ENCODE results near the gene DAD1.
"Not testable (repeated sequence)": the region's sequence is repeated elsewhere in the genome, so short reads cannot be mapped to it uniquely, and the experiment has no call there.

Gene DAD1

DNA sequence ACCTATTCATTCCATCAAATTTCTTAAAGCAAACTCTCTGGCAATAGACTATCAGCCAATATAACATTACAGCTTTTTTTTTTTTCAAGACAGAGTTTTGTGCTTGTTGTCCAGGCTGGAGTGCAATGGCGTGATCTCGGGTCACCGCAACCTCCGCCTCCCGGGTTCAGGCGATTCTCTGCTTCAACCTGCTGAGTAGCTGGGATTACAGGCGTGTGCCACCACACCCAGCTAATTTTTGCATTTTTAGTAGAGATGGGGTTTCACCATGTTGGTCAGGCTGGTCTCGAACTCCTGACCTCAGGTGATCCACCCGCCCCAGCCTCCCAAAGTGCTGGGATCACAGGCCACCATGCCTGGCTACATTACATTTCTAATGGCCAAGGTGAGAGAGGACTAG lies 22.8 kb downstream of the DAD1 start:
- not testable (repeated sequence) for DNase-seq

DNA sequence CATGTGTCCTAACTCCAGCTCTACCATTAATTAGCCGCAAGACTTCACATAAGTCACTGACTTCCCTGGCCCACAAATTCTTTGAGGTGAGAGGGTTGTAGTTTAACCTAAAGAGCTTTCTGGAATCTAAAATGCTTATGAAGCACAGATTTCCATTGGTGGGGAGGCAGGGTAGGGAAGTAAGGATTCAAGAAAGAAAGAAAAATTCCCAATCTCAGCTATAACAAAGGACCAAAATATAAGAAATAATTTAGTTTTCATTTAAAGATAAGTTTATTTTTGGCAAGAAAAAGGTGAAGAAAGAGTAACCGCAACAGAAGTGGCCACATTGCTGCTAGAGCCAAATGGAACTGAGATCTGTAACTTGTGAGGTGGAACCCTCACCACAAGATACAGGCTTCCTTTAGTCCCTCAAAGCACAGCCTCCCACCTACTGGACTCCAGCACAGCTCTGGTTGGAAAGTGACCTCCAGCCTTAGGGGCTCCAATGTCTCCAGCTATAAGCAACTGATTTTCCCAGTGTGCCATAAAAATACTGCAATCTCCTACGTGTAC lies 23.6 kb downstream of the DAD1 start:
- DNase-seq: no peak

DNA sequence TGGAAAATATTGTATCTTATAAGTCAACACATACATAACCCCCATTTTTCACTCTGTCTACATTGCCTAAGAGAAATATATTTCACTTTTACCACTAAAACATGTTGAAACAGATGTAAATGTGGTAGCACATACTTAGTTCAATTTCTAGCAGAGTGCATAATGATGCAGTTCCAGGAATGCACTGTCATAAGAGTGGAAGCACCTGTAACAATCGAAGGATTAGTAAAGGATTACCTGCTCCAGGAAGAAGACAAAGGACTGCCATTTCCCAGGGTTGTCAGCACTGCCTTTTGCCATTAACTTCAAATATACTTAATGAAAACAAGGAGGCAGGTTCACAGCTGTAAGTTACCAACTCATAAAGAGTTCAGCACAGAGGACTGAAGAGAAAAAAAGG lies 24.6 kb downstream of the DAD1 start:
- no peak for DNase-seq

DNA sequence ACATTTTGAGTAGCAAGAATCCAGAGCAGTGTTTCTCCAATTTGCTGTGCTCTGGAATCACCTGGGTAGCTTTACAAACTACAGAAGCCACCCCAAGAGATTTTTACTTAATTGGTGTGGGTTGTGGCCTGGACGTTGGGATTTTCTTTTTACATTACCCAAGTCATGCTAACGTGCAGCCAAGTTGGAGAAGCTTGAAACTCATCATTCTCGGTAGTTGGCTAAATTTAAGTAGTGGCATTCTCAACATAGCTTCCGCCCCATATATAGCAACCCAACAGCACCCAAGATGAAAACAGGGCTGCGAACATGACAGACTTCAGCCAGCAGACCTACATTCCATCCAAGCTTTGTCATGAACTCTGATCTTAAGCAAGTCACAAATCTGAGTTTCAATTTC lies 25.0 kb downstream of the DAD1 start:
- DNase-seq: no peak

DNA sequence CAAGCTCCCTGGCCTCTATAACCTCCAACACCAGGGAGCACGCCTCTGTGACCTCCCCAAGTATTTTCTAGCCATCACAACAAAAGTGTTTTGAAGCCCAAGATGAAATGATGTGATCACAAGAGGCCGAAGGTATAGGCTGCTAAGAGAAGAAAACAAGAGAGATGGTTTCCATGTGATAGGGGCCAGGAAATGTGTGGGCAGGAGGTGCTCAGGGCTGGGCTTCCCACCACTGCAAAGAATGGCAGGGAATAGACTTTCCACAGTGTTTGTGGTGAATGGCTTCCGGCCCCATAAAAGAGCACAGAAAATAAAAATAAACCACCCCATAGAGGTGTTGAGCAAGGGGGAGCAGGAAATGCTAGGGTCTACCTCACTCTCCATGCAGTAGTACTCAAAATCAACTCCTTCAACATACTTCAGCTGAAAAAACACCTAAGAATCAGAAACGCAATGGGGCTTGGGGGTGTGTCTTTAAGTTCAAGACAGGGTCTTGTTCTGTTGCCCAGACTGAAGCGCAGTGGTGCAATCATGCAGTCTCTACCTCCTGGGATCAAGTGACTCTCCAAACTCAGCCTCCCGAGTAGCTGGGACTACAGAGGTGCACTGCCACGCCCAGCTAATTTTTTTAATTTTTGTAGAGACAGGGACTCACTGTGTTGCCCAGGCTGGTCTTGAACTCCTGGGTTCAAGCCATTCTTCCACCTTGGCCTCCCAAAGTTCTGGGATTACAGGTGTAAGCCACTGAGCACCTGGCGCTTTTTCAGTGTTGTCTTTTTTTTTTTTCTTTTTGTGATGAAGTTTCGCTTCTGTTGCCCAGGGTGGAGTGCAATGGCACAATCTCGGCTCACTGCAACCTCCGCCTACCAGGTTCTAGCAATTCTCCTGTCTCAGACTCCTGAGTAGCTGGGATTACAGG lies 27.1 kb downstream of the DAD1 start:
- DNase-seq: peak; percentile 61

DNA sequence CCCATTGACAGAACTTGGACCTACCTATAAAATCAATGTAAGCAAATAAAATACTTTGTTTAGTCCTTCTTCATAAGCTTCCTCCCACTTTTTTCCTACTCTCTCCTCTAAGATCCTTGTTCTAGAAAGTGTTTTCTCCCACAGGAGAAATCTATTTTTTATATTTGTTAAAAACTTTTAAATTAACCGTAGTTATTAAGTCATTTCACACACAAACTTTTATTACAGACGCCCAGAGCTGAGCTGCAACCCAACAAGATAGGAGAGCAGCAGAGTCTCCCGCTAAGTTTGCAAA lies 27.7 kb downstream of the DAD1 start:
- DNase-seq: no peak

DNA sequence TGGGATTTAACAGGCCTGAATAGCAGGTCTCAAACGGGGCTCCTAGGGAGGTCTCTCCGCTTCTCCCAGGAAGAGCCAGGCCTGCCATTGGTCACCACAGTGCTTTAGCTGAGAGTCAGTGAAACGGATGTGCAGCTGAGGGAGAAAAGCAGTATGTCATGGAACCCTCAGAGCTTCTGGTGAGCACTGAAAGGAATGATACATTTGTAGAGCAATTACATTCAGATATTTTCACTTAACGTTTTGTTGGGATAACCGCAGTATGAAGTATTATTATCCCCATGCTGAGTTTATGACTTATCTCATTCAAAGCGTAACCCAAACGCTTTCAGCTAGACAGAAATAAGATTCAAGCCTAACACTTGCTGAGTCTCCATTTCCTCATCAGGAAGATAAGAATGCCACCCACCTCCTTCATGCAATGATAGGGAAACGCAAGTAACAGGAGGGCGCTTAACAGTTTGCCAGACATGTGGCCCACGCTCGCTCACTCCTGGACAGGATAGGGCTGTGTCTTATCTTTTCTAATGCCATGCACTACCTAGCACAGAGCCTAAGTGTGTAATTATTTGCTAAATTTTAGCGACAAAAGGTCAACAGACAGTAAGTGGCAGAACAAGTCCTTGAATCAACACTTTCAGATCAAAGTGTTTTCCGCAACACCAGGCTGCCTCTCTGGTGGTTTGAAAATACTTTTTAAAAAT lies 28.2 kb downstream of the DAD1 start:
- peak; percentile 10 for DNase-seq

DNA sequence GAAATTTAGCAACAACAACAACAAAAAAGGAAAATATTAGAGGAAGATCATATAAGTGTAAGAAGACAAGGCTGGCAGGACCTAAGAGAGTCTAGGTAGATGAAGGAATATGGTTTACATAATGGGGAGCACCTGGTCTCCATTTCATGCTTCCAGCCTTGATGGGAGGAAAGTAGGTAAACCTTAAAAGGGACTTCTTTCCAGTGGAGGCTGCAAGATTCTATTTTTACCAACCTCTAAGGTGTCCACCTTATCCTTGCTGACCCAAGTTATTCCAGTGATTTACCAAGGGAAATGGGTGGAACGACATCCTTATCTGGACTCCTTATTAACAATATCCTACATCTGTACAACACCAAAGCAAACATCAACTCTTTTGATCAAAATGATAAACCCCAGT lies 30.0 kb downstream of the DAD1 start:
- DNase-seq: no peak

DNA sequence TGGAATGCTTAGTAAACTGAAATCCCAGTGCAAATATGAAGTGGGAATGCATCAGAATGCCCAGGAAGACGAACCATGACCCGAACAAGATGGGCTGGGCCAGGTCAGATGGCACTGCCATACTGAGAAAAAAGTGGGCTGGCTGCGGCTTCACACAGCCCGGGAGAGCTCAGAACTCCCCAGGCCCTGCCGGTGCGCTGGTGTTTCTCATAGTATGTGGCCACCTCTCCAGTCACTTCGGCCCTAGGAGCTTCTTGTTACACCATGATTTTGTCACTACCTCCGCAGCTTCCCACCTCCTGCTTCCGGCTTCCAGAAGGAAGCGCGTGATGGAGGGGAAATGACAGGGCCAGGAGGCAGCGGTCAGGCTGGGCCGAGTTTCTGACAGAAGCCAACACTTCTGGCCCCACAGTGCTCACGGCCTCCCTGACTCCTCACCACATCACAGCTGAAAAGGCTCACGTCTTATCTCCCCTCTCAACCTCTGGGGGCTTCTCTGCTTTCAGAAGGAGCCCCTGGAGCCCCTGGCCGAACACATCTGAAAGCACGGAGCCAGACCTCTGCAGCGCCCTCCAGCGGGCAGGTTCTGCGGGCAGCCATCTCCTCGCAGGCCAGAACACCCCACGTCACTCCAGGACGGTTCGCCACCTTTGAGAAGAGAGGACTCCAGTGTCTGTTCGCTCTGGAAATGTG lies 30.7 kb downstream of the DAD1 start:
- DNase-seq: no peak

DNA sequence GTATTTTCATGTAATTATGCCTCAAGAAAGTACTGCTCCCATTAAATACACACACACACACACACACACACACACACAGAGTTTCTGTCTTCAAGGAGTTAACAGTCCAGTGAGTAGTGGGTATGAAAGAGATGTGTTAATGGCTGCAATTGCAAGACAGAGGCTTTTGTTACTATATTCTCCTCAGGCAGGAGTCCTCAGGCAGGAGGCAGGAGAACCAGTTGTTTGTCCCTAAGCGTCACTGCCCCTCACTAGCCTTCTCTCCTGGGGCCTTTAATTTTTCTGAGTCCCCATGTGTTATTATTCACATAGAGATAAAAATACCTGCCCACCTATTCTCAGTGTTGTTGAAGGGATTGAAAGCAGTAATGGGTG lies 31.2 kb downstream of the DAD1 start:
- no peak for DNase-seq

DNA sequence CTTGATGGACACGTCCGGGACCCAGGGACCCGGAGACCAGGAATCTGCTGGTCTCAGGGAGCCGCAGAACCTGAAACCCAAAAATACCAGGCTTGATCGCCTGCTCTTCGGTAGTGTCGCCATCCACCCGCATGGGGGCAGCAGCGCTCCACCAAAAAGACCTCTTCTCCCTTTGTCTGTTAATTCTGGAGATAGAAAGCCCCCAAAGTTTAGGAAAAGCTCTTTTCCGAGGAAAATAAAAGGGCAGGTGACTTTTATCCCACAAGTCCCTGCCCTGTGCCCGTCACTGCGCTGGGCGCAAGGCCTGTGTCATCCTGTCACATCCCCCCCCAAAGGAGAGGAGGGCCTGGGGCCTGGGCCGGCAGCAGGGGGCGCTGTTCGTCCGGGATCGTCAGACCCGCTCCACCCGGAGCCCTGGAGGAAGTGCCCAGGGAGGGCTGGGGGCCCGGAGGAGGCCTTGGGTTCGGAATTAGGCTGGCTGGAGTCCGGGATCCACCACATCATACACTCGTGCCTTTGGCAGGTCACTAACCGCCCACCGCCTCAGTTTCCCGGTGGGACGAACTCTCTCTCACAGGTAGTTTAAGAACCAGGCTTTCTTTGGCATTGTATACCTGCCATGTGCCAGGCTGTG lies 31.9 kb downstream of the DAD1 start:
- peak; percentile 63 for DNase-seq

DNA sequence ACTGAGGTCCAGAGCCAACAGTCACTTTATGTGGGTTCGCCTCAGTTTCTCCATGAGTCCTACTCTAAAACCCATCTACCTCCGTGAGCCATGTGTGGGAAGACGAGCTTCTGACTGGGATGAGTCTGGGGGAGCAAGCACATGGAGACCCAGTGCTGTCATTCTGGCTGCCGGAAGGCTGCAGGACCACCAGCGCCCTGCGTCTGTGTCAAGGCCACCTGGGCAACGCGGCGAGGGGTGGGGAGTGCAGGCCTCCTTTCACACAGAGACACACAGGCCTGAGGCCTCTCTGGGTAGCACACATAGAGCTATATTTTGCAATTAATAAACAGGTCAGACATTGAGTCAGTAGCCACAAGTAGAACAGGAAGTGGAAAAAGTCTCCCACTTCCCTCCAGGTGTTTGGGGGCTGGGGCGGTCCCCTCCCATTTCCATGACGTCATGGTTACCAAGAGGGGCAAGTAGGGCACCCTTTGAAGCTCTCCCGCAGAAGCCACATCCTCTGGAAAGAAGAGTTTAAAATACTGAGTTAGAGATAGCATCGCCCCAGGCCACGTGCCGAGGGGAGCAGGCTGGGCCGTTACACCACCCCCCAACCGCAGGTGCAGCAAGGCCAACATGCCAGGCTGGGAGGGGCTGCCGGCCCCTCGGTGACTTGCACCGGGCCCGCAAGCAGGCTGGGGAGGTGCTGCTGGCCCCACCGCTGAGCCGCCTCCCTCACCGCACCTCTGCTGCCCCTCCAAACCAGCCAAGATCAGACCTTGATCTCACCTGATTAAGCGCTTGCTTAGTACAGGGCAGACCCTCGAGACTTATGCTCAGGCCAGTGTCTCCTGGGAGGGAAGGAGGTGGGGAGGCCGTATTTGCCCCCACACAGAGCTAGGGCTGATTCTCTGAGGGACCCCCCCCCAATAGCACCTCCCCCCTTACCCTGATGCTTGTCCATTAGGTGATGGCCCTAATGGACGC lies 32.7 kb downstream of the DAD1 start:
- DNase-seq: peak; percentile 93

DNA sequence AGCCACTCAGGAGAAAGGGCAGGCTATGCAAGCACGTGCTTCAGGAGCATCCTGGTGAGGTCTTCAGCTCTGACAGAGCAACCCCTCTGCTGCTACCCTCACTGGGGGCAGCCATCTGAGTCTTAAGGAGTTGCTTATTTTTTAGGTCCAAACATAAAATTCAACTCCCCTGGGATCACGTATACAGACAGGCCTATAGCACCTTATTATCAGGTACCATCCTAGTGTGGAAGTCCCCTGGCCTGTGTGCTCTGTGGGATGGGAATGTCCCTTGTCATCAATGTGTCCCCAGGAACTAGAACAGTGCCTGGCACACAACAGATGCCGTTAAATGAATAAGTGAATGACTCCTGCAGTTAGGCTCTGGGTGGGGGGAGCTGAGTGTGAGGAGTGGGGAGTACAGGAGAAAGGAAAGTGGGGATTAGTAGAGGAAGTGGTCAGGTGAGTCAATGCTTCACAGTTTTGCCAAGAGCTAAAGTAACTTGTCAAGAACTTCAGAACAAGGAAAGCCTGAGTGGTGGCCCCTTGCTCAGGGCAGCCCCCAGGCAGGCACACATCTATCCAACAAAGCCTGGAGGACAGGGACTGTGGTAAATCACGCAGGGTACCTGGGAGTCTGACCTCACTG lies 33.5 kb downstream of the DAD1 start:
- DNase-seq: no peak

DNA sequence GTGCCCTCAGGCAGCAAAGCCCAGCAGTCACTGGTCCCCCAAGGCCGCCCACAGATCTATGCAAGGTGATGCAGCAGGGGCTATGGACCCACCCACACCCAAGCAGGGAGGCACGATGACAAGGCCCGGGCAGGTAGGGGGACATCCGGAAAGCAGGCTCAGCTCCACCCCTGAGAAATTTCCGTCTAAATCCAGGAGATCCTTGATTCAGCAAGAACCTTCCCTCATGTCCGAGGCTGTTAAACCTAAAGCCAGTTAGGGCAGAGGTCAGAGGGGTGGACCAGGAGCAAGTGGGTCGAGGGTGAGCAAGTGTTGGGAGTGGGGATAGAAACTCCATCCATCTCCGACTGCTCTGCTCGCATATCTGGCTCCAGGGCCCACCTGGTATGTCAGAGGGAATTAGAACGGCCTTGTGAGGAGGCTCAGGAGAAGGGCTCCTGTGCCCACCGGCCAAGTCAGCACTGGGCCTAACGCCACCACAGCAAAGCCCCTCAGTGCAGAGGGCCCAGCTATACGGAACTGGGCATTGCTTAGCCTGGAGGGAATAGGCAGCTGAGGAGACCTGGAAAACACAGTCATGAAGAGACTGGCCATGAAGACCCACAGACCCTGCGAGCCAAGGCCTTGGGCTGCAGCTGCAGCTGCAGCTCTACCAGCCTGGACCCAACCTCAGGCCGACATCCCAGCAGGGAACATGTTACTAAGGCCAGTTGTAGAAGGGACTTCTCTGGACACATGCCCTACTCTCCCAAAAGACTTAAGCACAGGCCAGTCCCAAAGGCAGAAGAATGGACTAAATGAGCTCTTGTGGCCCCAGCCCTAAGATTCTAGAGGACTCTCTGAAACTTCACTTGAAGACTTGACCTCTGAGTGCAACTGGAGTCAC lies 34.3 kb downstream of the DAD1 start:
- no peak for DNase-seq

DNA sequence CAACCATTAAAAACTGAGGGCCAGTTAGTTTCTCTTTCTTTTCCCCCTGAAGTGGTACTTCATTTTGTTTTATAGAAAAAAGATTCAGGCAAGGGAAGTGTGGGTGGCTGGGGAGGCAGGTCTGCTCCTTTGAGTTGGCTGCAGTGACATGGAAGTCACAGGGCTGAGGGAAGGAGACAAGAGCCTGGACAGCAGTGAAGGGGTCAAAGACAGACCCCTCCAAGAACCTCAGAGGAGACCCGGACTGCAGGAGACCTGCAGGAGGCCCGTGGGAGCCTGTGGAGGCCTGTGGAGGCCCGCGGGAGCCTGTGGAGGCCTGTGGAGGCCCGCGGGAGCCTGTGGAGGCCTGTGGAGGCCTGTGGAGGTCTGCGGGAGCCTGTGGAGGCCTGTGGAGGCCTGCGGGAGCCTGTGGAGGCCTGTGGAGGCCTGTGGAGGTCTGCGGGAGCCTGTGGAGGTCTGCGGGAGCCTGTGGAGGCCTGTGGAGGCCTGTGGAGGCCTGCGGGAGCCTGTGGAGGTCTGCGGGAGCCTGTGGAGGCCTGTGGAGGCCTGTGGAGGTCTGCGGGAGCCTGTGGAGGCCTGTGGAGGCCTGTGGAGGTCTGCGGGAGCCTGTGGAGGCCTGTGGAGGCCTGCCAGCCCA lies 35.0 kb downstream of the DAD1 start:
- DNase-seq: not testable (repeated sequence)

DNA sequence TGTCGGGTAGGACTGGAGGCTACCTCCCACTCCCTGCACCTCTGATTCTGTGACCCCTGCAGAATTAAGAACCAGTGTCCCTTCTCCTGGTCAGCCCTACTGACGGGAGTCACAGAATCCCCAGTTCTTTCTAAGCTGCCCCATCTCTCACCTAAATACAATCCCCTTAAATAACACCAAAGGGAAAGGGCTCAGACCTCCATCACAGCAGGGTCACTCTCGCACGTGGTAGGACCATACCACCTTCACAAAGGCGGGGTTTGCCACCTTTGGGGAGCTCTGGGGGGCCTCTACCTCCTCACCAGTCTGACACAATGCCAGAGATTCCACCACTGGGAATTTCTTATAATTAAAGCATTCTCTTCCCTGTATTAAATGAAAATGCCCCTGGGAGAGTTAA lies 35.6 kb downstream of the DAD1 start:
- DNase-seq: no peak

DNA sequence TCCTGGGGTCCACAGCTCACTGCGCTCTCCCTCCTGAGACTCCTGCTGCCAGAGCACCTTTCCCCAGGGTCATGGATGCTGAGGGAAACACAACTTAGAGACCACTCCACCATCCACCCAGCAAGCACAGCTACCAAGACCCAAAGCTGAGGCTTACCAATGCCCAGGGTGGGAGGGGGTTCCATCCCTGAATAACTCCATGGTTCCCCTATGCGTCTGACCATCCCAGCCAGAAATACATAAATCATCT lies 36.3 kb downstream of the DAD1 start:
- DNase-seq: no peak

DNA sequence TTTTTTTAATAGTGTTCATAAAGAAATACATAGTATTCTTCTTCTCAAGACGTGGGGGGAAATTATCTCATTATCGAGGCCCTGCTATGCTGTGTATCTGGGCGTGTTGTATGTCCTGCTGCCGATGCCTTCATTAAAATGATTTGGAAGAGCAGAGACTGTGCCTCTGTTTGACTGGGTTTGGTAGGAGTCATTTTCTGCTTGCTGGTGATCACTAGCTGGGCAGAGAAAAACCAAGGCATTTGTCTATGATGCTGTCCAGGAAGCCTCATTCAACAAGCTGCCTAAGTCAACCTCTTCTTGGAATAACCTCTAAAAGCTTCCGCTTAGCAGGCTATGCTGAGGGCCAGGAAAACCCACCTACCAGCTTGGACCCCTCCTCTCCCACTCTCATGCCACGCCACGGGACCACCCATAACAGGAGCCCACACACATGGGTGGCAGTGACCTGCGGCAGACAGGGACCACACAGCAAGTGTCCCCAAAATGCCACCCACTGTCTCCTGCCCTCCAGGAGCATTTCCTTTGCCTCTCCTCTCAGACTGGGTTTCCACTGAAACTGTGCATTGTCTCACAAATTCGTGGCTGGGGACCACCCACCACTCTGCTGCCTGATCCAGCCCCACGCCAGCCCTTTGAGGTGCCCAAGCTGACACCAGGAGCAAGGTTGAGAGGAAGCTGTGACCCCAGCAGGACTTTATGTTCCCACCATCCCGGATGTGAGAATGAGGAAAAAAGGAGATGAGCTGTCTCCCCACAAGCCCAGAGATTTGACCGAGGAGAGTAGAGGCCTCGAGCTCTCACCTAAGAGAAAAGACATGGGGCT lies 36.8 kb downstream of the DAD1 start:
- no peak for DNase-seq

DNA sequence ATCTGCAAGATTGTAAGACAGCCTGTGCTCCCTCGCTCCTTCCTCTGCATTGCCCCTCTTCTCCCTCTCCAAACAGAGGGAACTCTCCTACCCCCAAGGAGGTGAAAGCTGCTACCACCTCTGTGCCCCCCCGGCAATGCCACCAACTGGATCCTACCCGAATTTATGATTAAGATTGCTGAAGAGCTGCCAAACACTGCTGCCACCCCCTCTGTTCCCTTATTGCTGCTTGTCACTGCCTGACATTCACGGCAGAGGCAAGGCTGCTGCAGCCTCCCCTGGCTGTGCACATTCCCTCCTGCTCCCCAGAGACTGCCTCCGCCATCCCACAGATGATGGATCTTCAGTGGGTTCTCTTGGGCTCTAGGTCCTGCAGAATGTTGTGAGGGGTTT lies 37.4 kb downstream of the DAD1 start:
- no peak for DNase-seq

Measured in GDM1 (cell line).